Heart left ventricle (tissue), 16 donors: ENCODE data around the gene NOXA1. TPM values are rescaled to one million over a fixed set of nuclear protein-coding genes. Genes with fewer than 3 reads are reported as not detected.
"Not testable (repeated sequence)": the region's sequence is repeated elsewhere in the genome, so short reads cannot be mapped to it uniquely, and the experiment has no call there.

ENCODE experiments used
- ATAC-seq, 4 donors: fragments of 200-7000 bp; cut with Tn5 transposase; one replicate each; pipeline ENCODE4 v1.9.1; 2020 to 2022; ENCODE audit warnings: moderate library complexity in 4 of 4, mild to moderate bottlenecking in 3 of 4, moderate number of reproducible peaks in 1 of 4
- DNase-seq, 5 donors: peaks; one replicate each; pipeline ENCODE4 v3.0.0-alpha.2; 2020
- H3K27ac ChIP-seq, 12 donors: fragments of 200-600 bp; sonication (generic) in 4 of 12; one replicate each; pipeline versions ENCODE4 v1.5.0 to v1.8.0; 2016 to 2022; ENCODE audit warnings: mild to moderate bottlenecking in 2 of 12
- H3K27me3 ChIP-seq, 9 donors: fragments of 200-600 bp; sonication (generic) in 2 of 9; one replicate each; pipeline versions ENCODE4 v1.5.1 to v1.8.0; 2016 to 2022; ENCODE audit warnings: mild to moderate bottlenecking in 3 of 9
- H3K36me3 ChIP-seq, 9 donors: fragments of 200-600 bp; sonication (generic) in 2 of 9; one replicate each; pipeline versions ENCODE4 v1.5.0 to v1.8.0; 2018 to 2022; ENCODE audit warnings: mild to moderate bottlenecking in 2 of 9
- H3K4me1 ChIP-seq, 12 donors: fragments of 200-600 bp; sonication (generic) in 4 of 12; one replicate each; pipeline versions ENCODE4 v1.5.0 to v1.8.0; 2016 to 2022; ENCODE audit warnings: mild to moderate bottlenecking in 3 of 12
- H3K4me3 ChIP-seq, 12 donors: fragments of 200-600 bp; sonication (generic) in 4 of 12; one replicate each; pipeline versions ENCODE4 v1.5.0 to v1.8.0; 2017 to 2022; ENCODE audit warnings: mild to moderate bottlenecking in 9 of 12, moderate library complexity in 4 of 12
- H3K9me3 ChIP-seq, 12 donors: fragments of 200-600 bp; sonication (generic) in 4 of 12; one replicate each; pipeline versions ENCODE4 v1.5.0 to v1.8.0; 2016 to 2022; ENCODE audit warnings: mild to moderate bottlenecking in 1 of 12
- CTCF ChIP-seq, 12 donors: fragments of 200-600 bp; sonication (generic) in 4 of 12; IDR thresholded peaks; one replicate each; pipeline versions ENCODE4 v1.5.0 to v1.8.0; 2018 to 2022; ENCODE audit warnings: antibody characterized with exemption in 12 of 12, mild to moderate bottlenecking in 5 of 12
- POLR2A ChIP-seq, 2 donors: fragments of 450-650 bp; IDR thresholded peaks; one replicate each; pipeline ENCODE4 v1.6.1; 2017; ENCODE audit warnings: antibody characterized with exemption in 2 of 2, mild to moderate bottlenecking in 2 of 2, moderate library complexity in 2 of 2
- WGBS, 4 donors: extraction: QIAGEN DNeasy Blood & Tissue Kit in 2 of 4; methylation state at CpG; one replicate each; pipeline versions ENCODE4 v1.1.5 to v1.1.7; 2013 to 2018; 5-methylcytosine and 5-hydroxymethylcytosine counted together
- intact Hi-C, 10 donors: fragments of 100-400 bp; cut with DNase I; formaldehyde crosslinking; loops; one replicate each; pipeline versions ENCODE4 v1.11.1 to v1.14.2; 2022
- polyA plus RNA-seq, 2 donors: library from polyadenylated mRNA; stranded (reverse); fragments of 200-250 nt; gene quantifications; one replicate each; pipeline ENCODE4 v1.2.3, GENCODE V29; 2013
- total RNA-seq, 9 donors: library from RNA; depleted of rRNA in 2 of 9; stranded (reverse); fragments of >200 nt in 2 of 9; fragmentation: NEBNext Ultra II Directional in 3 of 9; extraction: Animal tissue kit (Norgen Biotek cat#: 25700) in 3 of 9; gene quantifications; one replicate each; pipeline versions ENCODE4 v1.1.0 to v1.2.4, GENCODE V29; 2016 to 2023
- donor health status: ischemic (EF 13 %, LVEDD 7.1; RV severe dilation, severe dysfunction).
- donor health status: healthy with polysubstance abuse.
- donor health status: DM: no; HTN: yes; CAD: no.
- donor health status: DM: no; HTN: no; CAD: no.
- donor health status: ischemic (EF 25% LVEDD 6.9; RV normal size, moderate dysfunction).
- donor health status: ischemic (EF 25% LVEDD 5.7; RV mildly dilated, moderate dysfunction).
- donor health status: healthy.
- donor health status: DM: yes; HTN: yes; CAD: no.
- donor health status: ischemic (EF 35%, LVEDD 5.7; RV mildly dilated, moderate dysfunction).
- donor health status: nonischemic (EF 11% LVEDD 7.7; RV severe dilation, severe dysfunction).
- donor health status: DM: yes; HTN: yes; CAD: no.
- donor health status: PGD.
- donor health status: ischemic (EF 29% LVEDD 5.4; RV normal size, mild dysfunction).
- donor health status: nonischemic (EF 23%, LVEDD 6.1; RV moderate dilation, normal function).

Gene NOXA1
- total and polyA plus RNA-seq, 11 donors: 0.44 to 5.5 (median 2.7) TPM

- peak in 3 of 5 donors; percentile 19 to 58 (median 23) for DNase-seq
- peaks cover 0 to 7% (median 0%) of the 10 kb centered on the region in 9 donors for H3K27me3 ChIP-seq
These were observed 41.3 kb downstream of the NOXA1 start for GRCh38 chr9:137464291-137464999.

GRCh38 chr9:137465000-137465719 is 42.0 kb downstream of the NOXA1 start:
- intact Hi-C loops: loop anchor here in 1 of 10 donors (10.0 kb wide), 1 partner anchor 60 kb away; no protein-coding TSS in a partner anchor
- TF ChIP-seq POLR2A (IDR thresholded peaks at IDR 0.05): no peak
- TF ChIP-seq CTCF (IDR thresholded peaks at IDR 0.05): no peak
- no peak overlapping the region for H3K27ac ChIP-seq
- WGBS, 4 donors: 85 to 94% (median 91%) methylated on average over 17 to 23 of the region's 23 CpGs
- no peak overlapping the region for H3K4me3 ChIP-seq
- no peaks in the 10 kb centered on the region for H3K9me3 ChIP-seq
- DNase-seq (peak in 3 of 5 donors; percentile 14 to 23 (median 14)), ATAC-seq (no peak)
- H3K36me3 ChIP-seq: peaks cover 0 to 4% (median 0%) of the 10 kb centered on the region in 9 donors
- H3K4me1 ChIP-seq: peaks cover 0 to 18% (median 0%) of the 10 kb centered on the region in 12 donors
- H3K27me3 ChIP-seq: peaks cover 0 to 7% (median 0%) of the 10 kb centered on the region in 9 donors

More at GRCh38 chr9:137464291-137464999, 41.3 kb downstream of the NOXA1 start:
- Histone ChIP-seq H3K27ac (no peak overlapping the region), H3K4me1 (peaks cover 2 to 25% (median 4%) of the 10 kb centered on the region in 12 donors), H3K36me3 (peaks cover 0 to 4% (median 0%) of the 10 kb centered on the region in 9 donors), H3K4me3 (no peak overlapping the region), H3K9me3 (no peaks in the 10 kb centered on the region)
- ATAC-seq: no peak
- TF ChIP-seq CTCF (IDR thresholded peaks at IDR 0.05) (no peak), POLR2A (IDR thresholded peaks at IDR 0.05) (no peak)
- intact Hi-C loops: loop anchor here in 1 of 10 donors (10.0 kb wide), 1 partner anchor 60 kb away; no protein-coding TSS in a partner anchor
- 92 to 95% (median 94%) methylated on average over 11 to 28 of the region's 28 CpGs for WGBS, 4 donors

GRCh38 chr9:137465720-137466388 is 42.7 kb downstream of the NOXA1 start:
- H3K4me1 ChIP-seq: peaks cover 0 to 15% (median 0%) of the 10 kb centered on the region in 12 donors
- no peak overlapping the region for H3K4me3 ChIP-seq
- no peak for TF ChIP-seq POLR2A (IDR thresholded peaks at IDR 0.05)
- no peak for TF ChIP-seq CTCF (IDR thresholded peaks at IDR 0.05)
- no peak overlapping the region for H3K27ac ChIP-seq
- ATAC-seq: no peak
- H3K9me3 ChIP-seq: no peaks in the 10 kb centered on the region
- 89 to 93% (median 90%) methylated on average over 23 of the region's 23 CpGs for WGBS, 4 donors
- H3K36me3 ChIP-seq: peaks cover 0 to 4% (median 0%) of the 10 kb centered on the region in 9 donors
- DNase-seq: peak in 2 of 5 donors; percentile 16 to 48
- H3K27me3 ChIP-seq: peaks cover 0 to 7% (median 0%) of the 10 kb centered on the region in 9 donors
- intact Hi-C loops: loop anchor here in 1 of 10 donors (10.0 kb wide), 1 partner anchor 61 kb away; no protein-coding TSS in a partner anchor

GRCh38 chr9:137466389-137467085 is 43.3 kb downstream of the NOXA1 start:
- H3K36me3 ChIP-seq, H3K27me3 ChIP-seq, H3K4me1 ChIP-seq, H3K4me3 ChIP-seq, H3K27ac ChIP-seq, ATAC-seq, H3K9me3 ChIP-seq: not testable (repeated sequence)
- DNase-seq: peak in 1 of 5 donors; percentile 36
- 89 to 94% (median 91%) methylated on average over 35 of the region's 35 CpGs for WGBS, 4 donors
- intact Hi-C loops: loop anchor here in 1 of 10 donors (10.0 kb wide), 1 partner anchor 62 kb away; no protein-coding TSS in a partner anchor
